HCT116 (cell line): ENCODE measurements around the gene F7. TPM values are rescaled to one million over a fixed set of nuclear protein-coding genes. Genes with fewer than 3 reads are reported as not detected.

ENCODE experiments used
- ATAC-seq: fragments of 200-7000 bp; cut with Tn5 transposase; 2 replicates; pipeline ENCODE4 v1.9.1; 2020; ENCODE audit warnings: mild to moderate bottlenecking, moderate library complexity
- BruUV-seq: library from RNA; stranded (reverse); fragments of 400-500 nt; replicated peaks from 2 replicates; lab custom pipeline; 2021; lab: Mats Ljungman, UMichigan
- CTCF ChIA-PET: fragments of 300-600 bp; sonication (Branson Sonifier 250); formaldehyde crosslinking; loops from one replicate; lab custom pipeline; 2021; ENCODE audit warnings: antibody characterized with exemption; lab: Charles Lee
- POLR2A ChIA-PET: fragments of 300-600, 350-600 bp; sonication (Branson Sonifier 250); formaldehyde crosslinking; loops from one replicate; lab custom pipeline; 2021; ENCODE audit warnings: antibody characterized with exemption; lab: Charles Lee
- RAD21 ChIA-PET, 2 experiments: fragments of 300-600 bp; sonication (Branson Sonifier 250); formaldehyde crosslinking; loops; one replicate each; lab custom pipeline; 2023; ENCODE audit warnings: low total read pairs in 2 of 2; ENCODE audit not compliant: uncharacterized antibody in 2 of 2, unreplicated experiment in 2 of 2, low non-redundant PET in 1 of 2; lab: Charles Lee
- DNase-seq: peaks from one replicate; pipeline ENCODE4 v3.0.0-alpha.2; 2010; ENCODE audit warnings: low read depth, low spot score
- H2AFZ ChIP-seq: fragments of 200-600 bp; shearing (Covaris generic), sonication (generic); 2 replicates; pipeline ENCODE4 v1.6.1; 2017; ENCODE audit warnings: low read depth, mixed run types, mixed read lengths, antibody characterized with exemption, low read length; ENCODE audit not compliant: poor library complexity, severe bottlenecking
- H3K27ac ChIP-seq: 2 replicates; pipeline ENCODE4 v1.5.1; 2012; ENCODE audit warnings: low read depth, low read length
- H3K27me3 ChIP-seq: fragments of 200-600 bp; sonication (generic); 2 replicates; pipeline ENCODE4 v1.6.1; 2016; ENCODE audit warnings: mixed run types, low read length, mixed read lengths; ENCODE audit not compliant: insufficient read depth
- H3K36me3 ChIP-seq, 2 experiments: fragments of 200-500 bp in 1 of 2; fragments of 200-600 bp in 1 of 2; sonication (Bioruptor generic) in 1 of 2; sonication (generic) in 1 of 2; 2 replicates each; pipeline versions ENCODE4 v1.5.1 to v1.6.1; 2014 to 2016; ENCODE audit warnings: low read length in 2 of 2, inconsistent platforms in 1 of 2, mixed read lengths in 1 of 2, mixed run types in 1 of 2; ENCODE audit not compliant: insufficient read depth in 2 of 2, control insufficient read depth in 1 of 2
- H3K4me1 ChIP-seq, 2 experiments: fragments of 200-600 bp in 1 of 2; sonication (generic) in 1 of 2; 2 replicates each; pipeline versions ENCODE4 v1.5.1 to v1.6.1; 2012 to 2017; ENCODE audit warnings: low read length in 2 of 2, inconsistent platforms in 1 of 2, mild to moderate bottlenecking in 1 of 2, mixed read lengths in 1 of 2, mixed run types in 1 of 2, moderate library complexity in 1 of 2; ENCODE audit not compliant: insufficient read depth in 2 of 2, control insufficient read depth in 1 of 2
- H3K4me2 ChIP-seq: fragments of 200-600 bp; sonication (generic); 2 replicates; pipeline ENCODE4 v1.6.1; 2017; ENCODE audit warnings: mixed run types, low read length, mixed read lengths
- H3K4me3 ChIP-seq, 2 experiments: fragments of 200-600 bp in 1 of 2; sonication (generic) in 1 of 2; replicated peaks in 1 of 2; 2 replicates each; pipeline ENCODE4 v1.5.1; 2011 to 2016; ENCODE audit warnings: low read length in 2 of 2, control low read depth in 1 of 2, low read depth in 1 of 2, mild to moderate bottlenecking in 1 of 2, mixed read lengths in 1 of 2, mixed run types in 1 of 2
- H3K79me2 ChIP-seq: fragments of 200-600 bp; sonication (generic); 2 replicates; pipeline ENCODE4 v1.6.1; 2017; ENCODE audit warnings: mild to moderate bottlenecking, mixed run types, low read length, moderate library complexity, mixed read lengths; ENCODE audit not compliant: insufficient read depth
- H3K9ac ChIP-seq: fragments of 200-600 bp; sonication (generic); 2 replicates; pipeline ENCODE4 v1.6.1; 2016; ENCODE audit warnings: low read length, mixed read lengths
- H3K9me2 ChIP-seq: fragments of 200-600 bp; sonication (generic), shearing (Covaris generic); 2 replicates; pipeline ENCODE4 v1.6.1; 2017; ENCODE audit warnings: mixed run types, mild to moderate bottlenecking, moderate library complexity; ENCODE audit not compliant: insufficient read depth
- H3K9me3 ChIP-seq, 2 experiments: fragments of 200-500 bp in 1 of 2; fragments of 200-600 bp in 1 of 2; sonication (Bioruptor generic) in 1 of 2; sonication (generic) in 1 of 2; 2 replicates each; pipeline ENCODE4 v1.6.1; 2014 to 2017; ENCODE audit warnings: low read length in 2 of 2, mixed read lengths in 2 of 2, inconsistent platforms in 1 of 2, low read depth in 1 of 2, mild to moderate bottlenecking in 1 of 2, mixed run types in 1 of 2, moderate library complexity in 1 of 2; ENCODE audit not compliant: control insufficient read depth in 1 of 2, insufficient read depth in 1 of 2
- H4K20me1 ChIP-seq: fragments of 200-600 bp; sonication (generic), shearing (Covaris generic); 2 replicates; pipeline ENCODE4 v1.6.1; 2017; ENCODE audit warnings: mixed run types, mild to moderate bottlenecking, moderate library complexity; ENCODE audit not compliant: insufficient read depth
- CTCF ChIP-seq, 3 experiments: fragments of 200-600 bp in 1 of 3; sonication (generic) in 1 of 3; IDR thresholded peaks in 2 of 3; conservative IDR thresholded peaks in 1 of 3; 2 replicates each; pipeline ENCODE4 v1.5.1; 2012 to 2017; ENCODE audit warnings: low read depth in 2 of 3, low read length in 2 of 3, antibody characterized with exemption in 1 of 3, borderline replicate concordance in 1 of 3, control low read depth in 1 of 3, mild to moderate bottlenecking in 1 of 3, mixed read lengths in 1 of 3, mixed run types in 1 of 3, moderate library complexity in 1 of 3; ENCODE audit not compliant: insufficient read depth in 1 of 3
- intact Hi-C: fragments of 100-400 bp; cut with micrococcal nuclease; formaldehyde crosslinking; loops from 2 replicates; pipeline ENCODE4 v1.10.0; 2022
- total RNA-seq: library from RNA; stranded (reverse); gene quantifications from one replicate; pipeline ENCODE4 v1.2.1, GENCODE V29; 2021; ENCODE audit not compliant: unreplicated experiment

F7 gene
- total RNA-seq, 1 experiment from 2014 or later, result not detected

- peak; percentile 56 for ATAC-seq
- peak overlapping the region; percentile 68 for H3K27ac ChIP-seq
Measured at GRCh38 chr13:113152984-113153809, 47.6 kb downstream of the F7 start.

More at GRCh38 chr13:113152984-113153809, 47.6 kb downstream of the F7 start:
- DNase-seq, result no peak
- ChIA-PET CTCF (no interaction called here), POLR2A (no interaction called here), RAD21 (no interaction called here)
- peak overlapping the region; percentile 53 for H3K9ac ChIP-seq
- H3K36me3 ChIP-seq, result no peaks in the 10 kb centered on the region
- no peaks in the 10 kb centered on the region for H3K27me3 ChIP-seq
- H3K9me2 ChIP-seq, result no peaks in the 10 kb centered on the region
- H4K20me1 ChIP-seq, result no peaks in the 10 kb centered on the region
- peak overlapping the region; percentile 26 to 45 for H3K4me3 ChIP-seq
- no peak overlapping the region for H2AFZ ChIP-seq
- TSS peak; percentile 96 for BruUV-seq
- H3K9me3 ChIP-seq, result peaks cover 0 to 5% of the 10 kb centered on the region in 2 experiments; a peak in 1 of 4 replicates
- TF ChIP-seq CTCF (IDR thresholded peaks at IDR 0.05 in 2 of 3, conservative IDR thresholded peaks at IDR 0.05 in 1 of 3; ENCODE audit: borderline replicate concordance in 1 of 3, insufficient read depth in 1 of 3, low read depth in 2 of 3, low read length in 2 of 3), result no peak
- peaks cover 9 to 16% of the 10 kb centered on the region in 2 experiments for H3K4me1 ChIP-seq
- peak overlapping the region; percentile 73 for H3K4me2 ChIP-seq
- intact Hi-C loops, result loop anchor here (10.0 kb wide), 1 partner anchor 68 kb away; no protein-coding TSS in a partner anchor
- no peaks in the 10 kb centered on the region for H3K79me2 ChIP-seq
